ENCODE data around the gene CCL5.

DNA sequence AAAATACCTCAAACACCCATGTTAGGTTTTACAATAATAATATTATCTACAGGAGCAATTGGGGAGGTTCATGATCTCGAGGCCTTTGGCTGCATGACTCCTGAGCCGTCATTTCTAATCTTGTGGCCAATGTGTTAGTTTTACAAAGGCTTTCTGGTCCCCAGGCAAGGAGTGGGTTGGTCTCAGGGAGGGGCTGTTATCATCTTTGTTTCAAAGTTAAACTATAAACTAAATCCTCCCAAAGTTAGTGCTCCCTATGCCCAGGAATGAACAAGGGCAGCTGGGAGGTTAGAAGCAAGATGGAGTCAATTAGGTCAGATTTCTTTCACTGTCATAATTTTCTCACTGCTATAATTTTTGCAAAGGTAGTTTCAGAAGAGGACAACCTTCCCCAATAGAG is 9.1 kb upstream of the CCL5 start:
- no peak for TF ChIP-seq EZH2 (IDR thresholded peaks at IDR 0.05; ENCODE audit: low read depth, unreplicated experiment)
- TF ChIP-seq, protein P1, sequence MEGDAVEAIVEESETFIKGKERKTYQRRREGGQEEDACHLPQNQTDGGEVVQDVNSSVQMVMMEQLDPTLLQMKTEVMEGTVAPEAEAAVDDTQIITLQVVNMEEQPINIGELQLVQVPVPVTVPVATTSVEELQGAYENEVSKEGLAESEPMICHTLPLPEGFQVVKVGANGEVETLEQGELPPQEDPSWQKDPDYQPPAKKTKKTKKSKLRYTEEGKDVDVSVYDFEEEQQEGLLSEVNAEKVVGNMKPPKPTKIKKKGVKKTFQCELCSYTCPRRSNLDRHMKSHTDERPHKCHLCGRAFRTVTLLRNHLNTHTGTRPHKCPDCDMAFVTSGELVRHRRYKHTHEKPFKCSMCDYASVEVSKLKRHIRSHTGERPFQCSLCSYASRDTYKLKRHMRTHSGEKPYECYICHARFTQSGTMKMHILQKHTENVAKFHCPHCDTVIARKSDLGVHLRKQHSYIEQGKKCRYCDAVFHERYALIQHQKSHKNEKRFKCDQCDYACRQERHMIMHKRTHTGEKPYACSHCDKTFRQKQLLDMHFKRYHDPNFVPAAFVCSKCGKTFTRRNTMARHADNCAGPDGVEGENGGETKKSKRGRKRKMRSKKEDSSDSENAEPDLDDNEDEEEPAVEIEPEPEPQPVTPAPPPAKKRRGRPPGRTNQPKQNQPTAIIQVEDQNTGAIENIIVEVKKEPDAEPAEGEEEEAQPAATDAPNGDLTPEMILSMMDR (conservative IDR thresholded peaks at IDR 0.05; ENCODE audit: low read depth in 2 of 2), result no peak

Measured in GM23338 (cell line).